BLaER1 treated with 17β-estradiol and CSF1 and Interleukin-3, amounts not matched to agents 10 nM and 100 nM (cell line): ENCODE measurements around the gene TTYH2.
A peak's percentile ranks its signal among the peaks of the same experiment; 100 is the strongest.

Experiments
- H3K27ac ChIP-seq, 11 experiments: shearing (Covaris generic); formaldehyde crosslinking; 2 replicates each; pipeline ENCODE4 v1.8.1; 2022
- H3K27me3 ChIP-seq, 11 experiments: shearing (Covaris generic); formaldehyde crosslinking; 2 replicates each; pipeline ENCODE4 v1.8.1; 2022
- H3K36me3 ChIP-seq, 11 experiments: shearing (Covaris generic); formaldehyde crosslinking; 2 replicates each; pipeline ENCODE4 v1.8.1; 2022
- H3K4me1 ChIP-seq, 10 experiments: shearing (Covaris generic); formaldehyde crosslinking; 2 replicates each; pipeline ENCODE4 v1.8.1; 2022
- H3K4me2 ChIP-seq, 11 experiments: shearing (Covaris generic); formaldehyde crosslinking; 2 replicates each; pipeline ENCODE4 v1.8.1; 2022
- H3K4me3 ChIP-seq, 10 experiments: shearing (Covaris generic); formaldehyde crosslinking; 2 replicates each; pipeline ENCODE4 v1.8.1; 2022
- H3K9ac ChIP-seq, 11 experiments: shearing (Covaris generic); formaldehyde crosslinking; 2 replicates each; pipeline ENCODE4 v1.8.1; 2022
- H3K9me3 ChIP-seq, 11 experiments: shearing (Covaris generic); formaldehyde crosslinking; replicated peaks in 1 of 11; 2 replicates each; pipeline ENCODE4 v1.8.1; 2022
- H4K20me1 ChIP-seq, 11 experiments: shearing (Covaris generic); formaldehyde crosslinking; 2 replicates each; pipeline ENCODE4 v1.8.1; 2022
- Cebpa-rat ChIP-seq, 11 experiments: shearing (Covaris generic); IDR thresholded peaks; 2 replicates each; pipeline ENCODE4 v1.8.1; 2022

Gene TTYH2

GRCh38 chr17:74250324-74250995, 37.1 kb downstream of the TTYH2 start:
- TF ChIP-seq Cebpa-rat (IDR thresholded peaks at IDR 0.05) = no peak
- peak overlapping the region in 4 of 11 experiments; percentile 10 to 60 (median 32); a peak in 4 of 22 replicates for H3K9ac ChIP-seq
- H3K27me3 ChIP-seq = peaks cover 0 to 8% (median 0%) of the 10 kb centered on the region in 11 experiments; a peak in 1 of 22 replicates
- H3K27ac ChIP-seq = no peak overlapping the region
- peaks cover 0 to 39% (median 7%) of the 10 kb centered on the region in 11 experiments; a peak in 12 of 22 replicates for H3K36me3 ChIP-seq
- H3K4me3 ChIP-seq = no peak overlapping the region
- peaks cover 0 to 14% (median 8%) of the 10 kb centered on the region in 11 experiments; a peak in 15 of 22 replicates for H3K9me3 ChIP-seq
- H3K4me2 ChIP-seq = peak overlapping the region in 9 of 11 experiments; percentile 7 to 79 (median 73); a peak in 15 of 22 replicates
- peaks cover 12 to 38% (median 29%) of the 10 kb centered on the region in 10 experiments for H3K4me1 ChIP-seq
- H4K20me1 ChIP-seq = peaks cover 0 to 14% (median 0%) of the 10 kb centered on the region in 11 experiments; a peak in 4 of 22 replicates

GRCh38 chr17:74251051-74251450, 37.7 kb downstream of the TTYH2 start:
- no peak overlapping the region for H3K4me3 ChIP-seq
- H3K27me3 ChIP-seq = peaks cover 0 to 8% (median 0%) of the 10 kb centered on the region in 11 experiments; a peak in 1 of 22 replicates
- no peak for TF ChIP-seq Cebpa-rat (IDR thresholded peaks at IDR 0.05)
- peak overlapping the region in 1 of 11 experiments; percentile 79; a peak in 1 of 22 replicates for H3K4me2 ChIP-seq
- peaks cover 0 to 13% (median 8%) of the 10 kb centered on the region in 11 experiments; a peak in 15 of 22 replicates for H3K9me3 ChIP-seq
- H3K4me1 ChIP-seq = peaks cover 6 to 35% (median 27%) of the 10 kb centered on the region in 10 experiments
- H3K9ac ChIP-seq = no peak overlapping the region
- peaks cover 0 to 40% (median 7%) of the 10 kb centered on the region in 11 experiments; a peak in 12 of 22 replicates for H3K36me3 ChIP-seq
- peaks cover 0 to 14% (median 0%) of the 10 kb centered on the region in 11 experiments; a peak in 4 of 22 replicates for H4K20me1 ChIP-seq
- no peak overlapping the region for H3K27ac ChIP-seq

GRCh38 chr17:74251569-74251968, 38.2 kb downstream of the TTYH2 start:
- H3K4me3 ChIP-seq = no peak overlapping the region
- H3K36me3 ChIP-seq = peaks cover 0 to 38% (median 7%) of the 10 kb centered on the region in 11 experiments; a peak in 12 of 22 replicates
- peaks cover under 1 to 33% (median 25%) of the 10 kb centered on the region in 10 experiments for H3K4me1 ChIP-seq
- H4K20me1 ChIP-seq = peaks cover 0 to 14% (median 0%) of the 10 kb centered on the region in 11 experiments; a peak in 4 of 22 replicates
- no peak overlapping the region; a peak in 1 of 22 replicates for H3K9ac ChIP-seq
- peaks cover 0 to 8% (median 4%) of the 10 kb centered on the region in 11 experiments; a peak in 13 of 22 replicates for H3K9me3 ChIP-seq
- TF ChIP-seq Cebpa-rat (IDR thresholded peaks at IDR 0.05) = no peak
- no peak overlapping the region for H3K27ac ChIP-seq
- peaks cover 0 to 8% (median 0%) of the 10 kb centered on the region in 11 experiments; a peak in 1 of 22 replicates for H3K27me3 ChIP-seq
- no peak overlapping the region for H3K4me2 ChIP-seq

GRCh38 chr17:74252211-74252610, 38.8 kb downstream of the TTYH2 start:
- Histone ChIP-seq H4K20me1 (peaks cover 0 to 14% (median 0%) of the 10 kb centered on the region in 11 experiments; a peak in 4 of 22 replicates), H3K4me1 (peaks cover 0 to 33% (median 25%) of the 10 kb centered on the region in 10 experiments; a peak in 16 of 20 replicates), H3K4me3 (no peak overlapping the region), H3K27ac (no peak overlapping the region), H3K36me3 (peaks cover 0 to 34% (median 7%) of the 10 kb centered on the region in 11 experiments; a peak in 11 of 22 replicates), H3K4me2 (no peak overlapping the region), H3K9ac (peak overlapping the region in 1 of 11 experiments; percentile 7; a peak in 1 of 22 replicates), H3K9me3 (peaks cover 0 to 2% (median 0%) of the 10 kb centered on the region in 11 experiments; a peak in 2 of 22 replicates), H3K27me3 (peaks cover 0 to 8% (median 0%) of the 10 kb centered on the region in 11 experiments; a peak in 1 of 22 replicates)
- no peak for TF ChIP-seq Cebpa-rat (IDR thresholded peaks at IDR 0.05)

- H4K20me1 ChIP-seq = peaks cover 0 to 14% (median 0%) of the 10 kb centered on the region in 11 experiments; a peak in 4 of 22 replicates
- H3K9me3 ChIP-seq = no peaks in the 10 kb centered on the region
- no peak overlapping the region for H3K4me3 ChIP-seq
- H3K36me3 ChIP-seq = peaks cover 0 to 34% (median 7%) of the 10 kb centered on the region in 11 experiments; a peak in 10 of 22 replicates
- H3K4me1 ChIP-seq = peaks cover 0 to 33% (median 25%) of the 10 kb centered on the region in 10 experiments; a peak in 16 of 20 replicates
- no peak overlapping the region for H3K27ac ChIP-seq
- no peak for TF ChIP-seq Cebpa-rat (IDR thresholded peaks at IDR 0.05)
- H3K9ac ChIP-seq = no peak overlapping the region
- peak overlapping the region in 5 of 11 experiments; percentile 2 to 32 (median 26); a peak in 7 of 22 replicates for H3K4me2 ChIP-seq
- peaks cover 0 to 8% (median 0%) of the 10 kb centered on the region in 11 experiments; a peak in 1 of 22 replicates for H3K27me3 ChIP-seq
These were observed 39.7 kb downstream of the TTYH2 start for GRCh38 chr17:74253036-74253435.

- no peak overlapping the region for H3K4me3 ChIP-seq
- H3K27ac ChIP-seq = no peak overlapping the region
- no peaks in the 10 kb centered on the region for H3K27me3 ChIP-seq
- no peak for TF ChIP-seq Cebpa-rat (IDR thresholded peaks at IDR 0.05)
- peaks cover 0 to 36% (median 24%) of the 10 kb centered on the region in 10 experiments; a peak in 14 of 20 replicates for H3K4me1 ChIP-seq
- no peak overlapping the region for H3K4me2 ChIP-seq
- H3K9ac ChIP-seq = no peak overlapping the region
- H3K36me3 ChIP-seq = peaks cover 0 to 28% (median 7%) of the 10 kb centered on the region in 11 experiments; a peak in 10 of 22 replicates
- H3K9me3 ChIP-seq = no peaks in the 10 kb centered on the region
- H4K20me1 ChIP-seq = peaks cover 0 to 12% (median 0%) of the 10 kb centered on the region in 11 experiments; a peak in 2 of 22 replicates
These were observed 43.9 kb downstream of the TTYH2 start for GRCh38 chr17:74257311-74257710.

GRCh38 chr17:74259667-74260524, 46.5 kb downstream of the TTYH2 start:
- H3K27ac ChIP-seq = no peak overlapping the region
- H3K4me3 ChIP-seq = no peak overlapping the region
- peaks cover 0 to 30% (median 20%) of the 10 kb centered on the region in 10 experiments; a peak in 14 of 20 replicates for H3K4me1 ChIP-seq
- H3K36me3 ChIP-seq = peaks cover 0 to 8% (median 0%) of the 10 kb centered on the region in 11 experiments; a peak in 3 of 22 replicates
- peaks cover 0 to 12% (median 0%) of the 10 kb centered on the region in 11 experiments; a peak in 2 of 22 replicates for H4K20me1 ChIP-seq
- H3K9me3 ChIP-seq = no peaks in the 10 kb centered on the region
- peak overlapping the region in 8 of 11 experiments; percentile 34 to 76 (median 62); a peak in 16 of 22 replicates for H3K4me2 ChIP-seq
- H3K27me3 ChIP-seq = no peaks in the 10 kb centered on the region
- TF ChIP-seq Cebpa-rat (IDR thresholded peaks at IDR 0.05) = no peak
- peak overlapping the region in 5 of 11 experiments; percentile 1 to 37 (median 25); a peak in 6 of 22 replicates for H3K9ac ChIP-seq

GRCh38 chr17:74260525-74260850, 47.1 kb downstream of the TTYH2 start:
- no peak overlapping the region for H3K27ac ChIP-seq
- no peak for TF ChIP-seq Cebpa-rat (IDR thresholded peaks at IDR 0.05)

More at GRCh38 chr17:74260525-74260850, 47.1 kb downstream of the TTYH2 start:
- Histone ChIP-seq H3K4me3 (no peak overlapping the region), H3K4me2 (peak overlapping the region in 8 of 11 experiments; percentile 34 to 76 (median 62); a peak in 14 of 22 replicates), H3K27me3 (no peaks in the 10 kb centered on the region), H3K4me1 (peaks cover 0 to 30% (median 20%) of the 10 kb centered on the region in 10 experiments; a peak in 14 of 20 replicates), H3K36me3 (peaks cover 0 to 6% (median 0%) of the 10 kb centered on the region in 11 experiments; a peak in 3 of 22 replicates), H3K9me3 (no peaks in the 10 kb centered on the region), H4K20me1 (peaks cover 0 to 12% (median 0%) of the 10 kb centered on the region in 11 experiments; a peak in 2 of 22 replicates), H3K9ac (peak overlapping the region in 4 of 11 experiments; percentile 16 to 35 (median 21); a peak in 3 of 22 replicates)
